T1000 (cell line): ENCODE results near the gene AGBL4.

ENCODE experiments used
- DNase-seq: peaks from one replicate; lab custom pipeline; 2025; ENCODE audit warnings: mixed read lengths; lab: John Stamatoyannopoulos, UW

Gene AGBL4

GRCh38 chr1:48761986-48762385, 1261.8 kb downstream of the AGBL4 start:
- no peak for DNase-seq

DNA sequence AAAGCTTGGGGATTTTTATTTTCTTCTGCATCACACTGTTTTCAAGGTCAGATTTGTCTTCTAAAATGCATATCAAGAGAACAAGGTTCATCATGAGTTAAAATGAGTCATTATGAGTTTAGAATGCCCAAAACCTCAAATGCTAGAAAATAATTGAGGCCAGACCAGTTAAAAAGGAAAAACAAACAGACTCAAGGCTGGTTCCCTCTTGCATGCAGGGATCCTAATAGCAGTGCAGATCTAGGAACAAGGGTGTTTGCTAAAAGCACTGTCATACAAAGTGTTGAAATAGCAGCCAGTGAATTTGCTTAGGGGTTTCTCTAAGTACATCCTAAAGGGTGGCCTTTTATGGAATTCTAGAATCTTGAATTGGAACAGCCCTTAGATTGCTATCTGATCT, 1262.3 kb downstream of the AGBL4 start:
- no peak for DNase-seq

DNA sequence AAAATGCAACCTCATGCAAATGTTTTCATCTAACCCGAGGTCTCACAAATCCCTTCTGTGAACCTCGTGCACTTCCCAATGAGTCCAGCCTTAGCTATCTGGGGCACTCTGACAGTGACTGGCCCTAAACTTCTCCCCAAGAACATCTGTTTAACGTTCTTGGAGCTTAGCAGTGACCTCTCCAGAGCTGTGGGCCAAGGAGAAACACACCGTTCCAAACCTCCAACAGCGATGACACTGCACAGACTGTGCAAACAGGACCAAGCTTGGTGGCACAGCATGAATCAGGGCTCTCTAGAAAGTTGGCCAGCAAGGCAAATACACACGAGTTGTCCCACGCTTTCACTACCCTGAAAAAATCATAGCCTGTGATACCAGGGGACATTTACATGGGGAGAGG, 1262.9 kb downstream of the AGBL4 start:
- no peak for DNase-seq

DNA sequence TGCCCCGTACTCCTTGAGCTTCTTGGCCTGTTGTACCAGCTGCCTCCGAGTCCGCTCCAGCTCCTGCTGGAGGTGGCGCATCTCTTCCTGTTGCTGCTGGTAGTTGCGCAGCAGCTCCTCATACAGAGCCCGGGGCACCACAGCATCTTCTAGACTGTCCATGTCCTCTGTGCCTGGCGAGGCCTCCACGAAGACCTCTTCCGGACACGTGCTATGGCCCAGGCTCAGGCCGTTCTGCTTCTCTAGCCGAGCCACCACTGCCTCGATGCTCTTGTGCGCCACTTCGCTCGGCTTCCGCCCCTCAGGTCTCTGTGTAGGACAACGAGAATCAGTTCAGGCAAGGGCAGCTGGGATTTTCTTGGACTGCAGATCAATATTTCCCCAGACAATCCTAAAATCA, 1264.8 kb downstream of the AGBL4 start:
- no peak for DNase-seq

GRCh38 chr1:48757363-48757762, 1266.4 kb downstream of the AGBL4 start:
- DNase-seq: no peak

- no peak for DNase-seq
Observed at GRCh38 chr1:48756683-48757316, 1267.0 kb downstream of the AGBL4 start.

- no peak for DNase-seq
Observed at GRCh38 chr1:48753293-48753692, 1270.5 kb downstream of the AGBL4 start.

DNA sequence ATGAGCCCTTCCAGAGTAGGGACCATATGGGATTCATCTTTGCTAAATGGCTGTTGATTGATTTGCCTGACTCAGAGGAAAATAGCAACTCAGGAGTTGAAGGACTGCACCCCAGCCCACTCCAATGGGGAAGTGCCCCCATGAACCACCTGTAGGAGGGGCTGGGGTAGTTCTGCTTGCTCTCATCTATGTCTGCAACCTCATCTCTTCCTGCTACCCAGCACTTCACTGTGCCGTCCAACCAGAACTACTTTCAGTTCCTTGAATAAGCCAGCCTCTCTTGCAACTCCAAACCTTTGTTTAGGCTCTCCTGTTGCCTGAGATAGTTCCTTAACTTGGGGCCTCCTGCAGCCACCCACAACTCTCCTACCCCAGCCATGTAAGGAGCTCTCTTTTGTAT, 1273.6 kb downstream of the AGBL4 start:
- no peak for DNase-seq

GRCh38 chr1:48749068-48749467, 1274.7 kb downstream of the AGBL4 start:
- DNase-seq: no peak

DNA sequence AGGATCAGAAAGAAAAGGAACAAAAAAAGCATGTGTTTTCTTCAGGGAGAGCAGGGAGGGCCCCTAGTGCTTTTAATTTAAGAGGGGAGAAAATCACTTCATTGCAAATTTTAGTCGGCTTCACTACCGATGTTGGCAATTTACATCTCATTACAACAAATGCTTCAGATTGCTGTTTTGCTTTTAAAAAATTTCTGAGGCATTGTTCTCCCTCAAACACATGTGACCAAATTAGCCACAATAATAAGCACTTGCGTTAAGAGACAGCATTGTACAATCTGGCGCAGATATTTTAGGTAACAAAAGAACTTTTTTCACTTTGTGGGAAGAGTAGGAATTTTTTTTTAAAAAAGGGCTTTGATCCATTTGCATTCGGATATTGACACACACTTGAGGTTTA, 1276.8 kb downstream of the AGBL4 start:
- no peak for DNase-seq

- no peak for DNase-seq
Observed at GRCh38 chr1:48744032-48744431, 1279.7 kb downstream of the AGBL4 start.

- DNase-seq: no peak
Observed at GRCh38 chr1:48743480-48743879, 1280.3 kb downstream of the AGBL4 start.

GRCh38 chr1:48741380-48741779, 1282.4 kb downstream of the AGBL4 start:
- DNase-seq: no peak

DNA sequence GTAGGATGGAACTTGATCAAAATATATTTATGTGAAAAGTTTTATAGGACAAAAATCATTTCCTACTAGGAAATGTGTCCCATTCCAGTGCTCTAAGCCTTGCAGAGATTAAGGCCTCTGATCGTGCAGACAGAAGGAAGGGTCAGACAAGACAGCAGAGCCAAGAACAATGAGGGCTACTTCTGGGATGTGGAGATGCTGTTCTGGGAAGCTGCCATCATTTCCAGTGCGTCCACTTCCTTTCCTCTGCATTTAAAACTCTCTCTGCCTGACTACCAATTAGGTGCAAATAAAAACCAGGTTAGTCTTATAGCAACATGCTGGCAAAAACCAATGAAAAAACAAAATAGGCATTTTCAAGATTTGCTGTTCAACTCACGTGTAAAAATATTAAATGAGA, 1283.1 kb downstream of the AGBL4 start:
- no peak for DNase-seq

DNA sequence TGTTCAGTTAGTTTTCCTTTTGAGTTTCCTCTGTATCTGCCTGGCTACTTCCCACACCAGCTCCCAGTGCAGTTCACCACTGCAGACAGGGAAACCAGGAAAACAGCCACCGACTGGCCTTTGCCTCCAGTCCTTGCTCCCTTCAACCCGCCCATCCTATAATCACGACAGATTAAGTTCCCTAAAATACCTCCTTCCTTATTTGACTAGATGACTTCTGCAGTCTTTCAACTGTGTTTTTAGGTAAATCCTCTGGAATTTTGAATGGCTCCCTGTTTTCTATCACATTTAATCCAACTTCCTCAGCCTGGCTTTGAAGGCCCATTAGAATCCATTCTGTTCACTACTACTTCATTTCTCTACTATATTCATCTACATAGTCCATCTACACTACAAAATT, 1284.7 kb downstream of the AGBL4 start:
- DNase-seq: no peak

GRCh38 chr1:48738356-48738755, 1285.4 kb downstream of the AGBL4 start:
- DNase-seq: no peak

GRCh38 chr1:48735796-48736195, 1288.0 kb downstream of the AGBL4 start:
- DNase-seq: no peak

DNA sequence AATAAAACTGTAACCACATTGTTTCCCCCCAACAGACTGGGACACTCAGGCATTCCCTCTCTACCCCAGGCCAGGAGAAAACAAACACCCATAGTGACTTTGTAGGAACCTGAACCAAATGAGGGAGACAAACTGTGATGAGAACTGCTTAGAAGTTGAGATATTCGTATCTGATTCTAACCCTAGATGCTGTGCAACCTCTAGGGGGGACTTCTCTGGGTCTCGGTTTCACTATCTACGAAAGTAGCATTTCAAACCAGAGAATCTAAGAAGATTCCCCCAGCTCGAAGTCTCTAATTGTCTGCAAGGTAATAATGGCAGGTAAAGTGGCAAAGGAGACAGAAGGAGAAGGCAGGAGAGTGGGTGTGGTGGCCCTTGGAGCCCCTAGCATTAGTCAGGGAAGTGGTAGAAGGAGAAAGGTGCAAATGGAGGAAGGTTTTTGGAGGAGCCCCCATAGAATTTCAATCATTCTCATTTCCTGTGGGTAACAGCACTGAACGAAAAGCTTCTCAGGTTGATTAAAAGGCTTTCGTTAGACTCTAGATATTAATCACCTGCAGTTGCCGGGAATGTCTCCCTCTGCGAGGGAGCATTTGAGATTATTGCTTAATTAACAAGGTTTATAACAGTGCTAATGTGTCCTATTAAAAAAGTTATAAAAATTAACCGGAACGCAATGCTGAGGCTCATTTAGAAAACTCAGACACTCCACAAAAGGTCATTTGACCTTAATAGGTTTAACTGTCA, 1293.4 kb downstream of the AGBL4 start:
- no peak for DNase-seq

GRCh38 chr1:48728584-48728983, 1295.2 kb downstream of the AGBL4 start:
- DNase-seq: no peak

DNA sequence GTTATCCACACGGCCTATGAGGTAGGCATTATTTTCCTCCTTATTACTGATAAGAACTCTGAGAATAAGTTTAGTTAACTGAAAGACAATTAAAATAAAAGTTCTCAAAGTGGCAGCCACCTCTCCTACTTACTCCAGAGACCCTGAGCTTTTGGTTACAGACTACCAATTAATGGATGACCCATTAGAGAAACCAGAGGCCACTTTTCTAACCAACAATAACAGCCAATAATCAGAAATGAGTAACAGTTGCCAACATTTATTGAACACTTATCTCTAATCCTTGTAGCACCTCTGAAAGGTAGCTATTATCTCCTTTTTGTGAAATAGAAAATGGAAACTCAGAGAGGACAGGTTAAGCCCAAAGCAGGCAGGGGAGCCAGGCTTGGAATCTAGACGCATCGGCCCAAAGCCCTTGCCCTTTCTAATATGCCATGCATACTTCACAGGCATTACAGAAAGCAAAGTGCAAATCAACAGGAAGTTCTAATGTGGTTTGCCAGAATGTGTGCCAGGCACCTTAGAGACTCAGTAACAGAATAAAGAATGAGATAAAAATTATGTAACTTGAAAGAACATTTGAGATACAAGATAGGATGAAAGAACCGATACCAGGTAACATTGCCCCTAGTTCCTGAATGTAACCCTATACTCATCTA, 1297.1 kb downstream of the AGBL4 start:
- no peak for DNase-seq

GRCh38 chr1:48726139-48726538, 1297.6 kb downstream of the AGBL4 start:
- DNase-seq: no peak

- no peak for DNase-seq
Observed at GRCh38 chr1:48725341-48726046, 1298.3 kb downstream of the AGBL4 start.

GRCh38 chr1:48720929-48721328, 1302.8 kb downstream of the AGBL4 start:
- DNase-seq: no peak
